NCI-H2081 treated with DMSO at 0.1 percent for 48 hours (cell line): ENCODE results near the gene DCUN1D1.

ENCODE experiments used
- DNase-seq: peaks from one replicate; lab custom pipeline; 2025; lab: John Stamatoyannopoulos, UW

Gene DCUN1D1

GRCh38 chr3:182892226-182892625 lies 88.1 kb downstream of the DCUN1D1 start:
- DNase-seq: no peak

GRCh38 chr3:182891364-182891763 lies 89.0 kb downstream of the DCUN1D1 start:
- DNase-seq: no peak

- no peak for DNase-seq
These were observed 90.2 kb downstream of the DCUN1D1 start for GRCh38 chr3:182889948-182890629.
